HCEC 1CT (cell line): Measurements from ENCODE around the gene DHRS7.

ENCODE experiments used
- DNase-seq: peaks from one replicate; pipeline ENCODE4 v3.0.0-alpha.2; 2017

Gene DHRS7

DNA sequence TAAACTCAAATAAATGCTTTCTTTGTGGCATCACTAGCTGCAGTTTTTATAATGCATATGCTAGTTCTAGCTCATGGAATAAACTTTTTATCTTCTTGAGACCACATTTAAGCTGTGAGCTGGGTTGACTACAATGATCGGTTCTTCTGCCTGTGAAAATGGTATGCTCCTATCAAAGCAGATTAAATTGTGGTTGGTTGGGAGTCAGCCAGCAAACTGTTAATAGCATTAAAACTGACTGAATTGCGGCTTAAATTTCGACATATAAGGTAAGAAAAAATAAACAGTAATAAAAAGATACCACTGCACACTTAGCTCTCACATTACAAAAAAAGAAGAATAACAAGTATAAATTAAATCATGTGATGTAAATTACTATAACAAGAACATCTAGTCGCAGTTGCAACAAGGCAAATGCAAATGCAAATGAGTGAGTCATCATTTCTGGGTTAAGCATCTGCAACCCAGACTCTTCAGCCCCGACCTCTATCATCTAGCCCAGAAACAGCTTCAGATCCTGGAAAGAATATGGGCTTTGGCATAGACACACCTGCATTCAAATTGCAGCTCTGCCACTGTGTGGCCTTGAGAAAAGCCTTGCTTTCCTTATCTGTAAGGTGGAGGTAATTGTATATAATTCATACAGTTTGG lies 19.8 kb upstream of the DHRS7 start:
- no peak for DNase-seq

DNA sequence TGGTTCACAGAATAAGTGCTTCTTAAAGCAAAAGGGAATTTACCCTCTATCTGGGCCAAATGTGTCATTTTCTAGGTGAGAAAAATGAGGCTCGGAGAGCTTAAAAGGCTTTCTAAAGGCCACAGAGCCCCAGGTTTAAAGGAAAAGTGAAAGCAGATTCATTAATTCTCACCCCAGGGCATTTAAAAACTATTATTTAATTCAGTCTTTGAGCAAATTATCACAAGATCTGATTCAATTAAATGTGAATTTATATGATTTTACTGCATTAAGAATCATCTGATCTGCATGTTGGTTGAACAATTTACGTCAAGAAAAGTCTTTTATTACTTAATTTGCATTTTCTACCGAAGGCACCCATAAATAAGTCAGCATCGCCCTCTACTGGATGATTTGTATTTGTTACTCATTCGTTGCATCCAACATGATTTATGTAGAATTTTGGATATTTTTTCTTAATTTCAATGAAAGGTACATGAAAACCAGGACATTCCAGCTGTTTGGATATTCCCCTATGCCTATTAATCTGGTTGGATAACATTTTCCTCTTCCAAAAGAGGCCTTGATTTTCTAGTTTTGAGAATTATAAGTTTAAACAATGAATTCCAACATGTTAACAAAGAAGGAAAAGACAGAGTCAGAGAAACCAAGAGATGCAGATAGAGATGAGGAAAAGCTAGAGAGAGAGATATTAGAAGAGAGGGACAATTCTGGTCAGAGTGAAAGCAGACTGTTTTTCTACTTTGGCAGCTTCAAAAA lies 19.1 kb upstream of the DHRS7 start:
- DNase-seq: peak; percentile 70

DNA sequence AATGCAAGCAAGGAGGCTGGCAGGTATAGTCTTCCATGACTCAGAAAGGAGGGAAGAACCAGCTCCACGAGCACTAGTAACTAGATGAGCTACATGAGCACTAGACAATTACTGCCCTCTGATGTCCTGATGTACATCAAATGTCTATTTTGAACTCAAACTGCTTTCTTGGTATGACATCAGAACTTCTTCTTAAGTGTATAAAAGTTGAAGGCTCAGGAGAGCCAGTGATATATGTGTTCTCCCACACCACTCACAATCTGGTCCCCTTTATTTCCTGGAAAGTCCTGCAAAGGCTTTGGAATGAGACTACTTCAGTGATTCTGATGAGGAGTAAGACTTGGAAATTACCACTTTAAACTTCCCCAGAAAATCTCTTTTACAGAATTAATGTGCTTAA lies 18.5 kb upstream of the DHRS7 start:
- peak; percentile 28 for DNase-seq

DNA sequence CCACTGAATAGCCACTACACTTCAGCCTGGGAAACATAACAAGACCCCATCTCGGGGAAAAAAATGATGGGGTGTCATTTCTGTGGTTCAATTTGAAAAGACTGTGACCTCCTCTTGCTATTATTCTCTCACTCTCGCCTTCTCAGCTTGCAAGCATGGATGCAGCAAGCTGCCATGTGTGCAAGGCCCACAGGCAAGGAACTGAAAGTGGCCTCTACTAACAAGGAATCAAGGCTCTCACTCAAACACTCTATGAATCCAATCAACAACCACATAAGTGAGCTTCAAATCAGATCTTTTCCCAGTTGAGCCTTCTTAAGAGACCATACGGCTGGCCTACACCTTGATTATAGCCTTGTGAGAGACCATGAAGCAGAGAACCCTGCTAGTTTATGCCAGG lies 17.9 kb upstream of the DHRS7 start:
- DNase-seq: no peak

DNA sequence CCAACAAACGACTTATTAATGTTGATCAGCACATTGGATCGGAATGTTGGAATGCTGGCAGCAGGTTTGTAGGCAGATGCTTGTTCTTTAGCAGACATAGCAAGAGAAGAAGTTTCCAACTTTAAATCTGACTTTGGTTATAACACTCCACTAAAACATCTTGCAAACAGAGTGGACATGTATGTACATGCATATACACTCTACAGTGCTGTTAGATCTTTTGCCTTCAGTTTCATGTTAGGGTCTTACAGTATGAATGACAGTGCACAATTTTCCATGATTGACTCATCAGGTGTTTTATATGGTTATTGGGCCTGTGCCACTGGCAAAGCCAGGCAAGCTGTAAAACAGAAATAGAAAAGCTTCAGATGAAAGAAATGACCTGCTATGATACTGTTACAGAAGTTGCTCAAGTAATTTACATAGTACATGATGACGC lies 14.3 kb upstream of the DHRS7 start:
- peak; percentile 32 for DNase-seq

DNA sequence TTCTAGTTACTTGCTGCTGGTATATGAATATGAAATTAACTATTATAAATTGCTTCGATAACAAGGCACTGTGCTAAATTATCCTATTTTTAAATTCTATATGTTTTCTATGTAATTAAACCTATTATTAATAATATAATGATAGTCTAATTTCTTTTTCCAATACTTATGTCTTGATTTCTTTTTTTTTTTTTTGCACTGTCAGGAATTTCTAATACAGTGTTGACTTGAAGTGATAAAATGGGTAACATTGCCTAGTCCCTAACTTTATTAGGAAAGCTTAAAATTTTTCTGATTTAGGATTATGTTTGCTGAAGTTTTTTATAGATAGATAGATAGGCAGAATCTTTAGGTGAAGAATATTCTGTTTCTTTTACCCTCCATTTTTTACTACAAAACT lies 13.6 kb upstream of the DHRS7 start:
- no peak for DNase-seq

DNA sequence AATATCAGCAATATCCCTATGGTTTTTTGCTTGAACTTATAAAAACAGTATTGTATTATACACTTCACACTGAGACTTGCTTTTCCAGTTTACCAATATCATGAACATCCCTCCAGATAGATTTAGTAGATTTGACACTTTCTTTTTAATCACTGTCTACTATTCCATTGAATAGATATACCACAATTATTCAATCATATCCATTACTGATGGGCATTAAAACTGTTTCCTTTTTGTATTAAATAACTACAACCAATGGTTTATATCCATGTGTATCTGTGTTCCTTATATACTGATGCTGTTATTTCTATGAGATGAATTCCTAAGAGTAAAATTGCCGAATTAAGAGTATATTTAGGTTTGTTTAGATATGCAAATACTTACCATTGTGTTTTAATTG lies 13.0 kb upstream of the DHRS7 start:
- no peak for DNase-seq

DNA sequence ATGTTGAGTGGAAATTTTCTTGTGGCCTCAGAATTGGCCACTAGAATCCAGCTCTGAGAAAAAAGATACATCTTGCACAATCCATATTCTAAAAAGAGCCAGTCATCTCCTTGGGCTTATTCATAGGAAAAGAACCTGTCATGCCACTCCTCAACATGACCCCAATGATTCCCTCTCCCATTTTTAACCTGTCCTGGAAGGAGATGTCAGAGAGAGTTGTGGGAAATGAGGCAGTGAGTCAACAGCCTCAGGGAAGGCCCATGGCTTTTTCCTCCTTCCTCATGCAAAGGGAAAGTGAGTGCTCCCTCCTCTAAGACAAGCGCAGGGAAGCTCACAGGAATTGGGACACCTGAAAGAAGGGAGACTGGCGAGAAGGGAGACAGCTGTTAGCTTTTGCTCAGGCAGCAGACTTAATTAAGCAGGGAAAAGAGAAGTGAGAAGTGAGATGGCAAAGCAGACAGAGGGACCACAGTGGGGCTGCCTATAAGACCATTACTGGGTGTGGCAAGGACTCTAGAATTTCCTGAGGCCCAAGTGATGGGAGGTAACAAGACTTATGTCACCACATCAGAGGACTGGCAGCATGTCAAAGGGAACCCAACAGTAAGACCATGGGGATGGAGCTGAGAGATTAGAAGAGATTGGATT lies 10.2 kb upstream of the DHRS7 start:
- no peak for DNase-seq

DNA sequence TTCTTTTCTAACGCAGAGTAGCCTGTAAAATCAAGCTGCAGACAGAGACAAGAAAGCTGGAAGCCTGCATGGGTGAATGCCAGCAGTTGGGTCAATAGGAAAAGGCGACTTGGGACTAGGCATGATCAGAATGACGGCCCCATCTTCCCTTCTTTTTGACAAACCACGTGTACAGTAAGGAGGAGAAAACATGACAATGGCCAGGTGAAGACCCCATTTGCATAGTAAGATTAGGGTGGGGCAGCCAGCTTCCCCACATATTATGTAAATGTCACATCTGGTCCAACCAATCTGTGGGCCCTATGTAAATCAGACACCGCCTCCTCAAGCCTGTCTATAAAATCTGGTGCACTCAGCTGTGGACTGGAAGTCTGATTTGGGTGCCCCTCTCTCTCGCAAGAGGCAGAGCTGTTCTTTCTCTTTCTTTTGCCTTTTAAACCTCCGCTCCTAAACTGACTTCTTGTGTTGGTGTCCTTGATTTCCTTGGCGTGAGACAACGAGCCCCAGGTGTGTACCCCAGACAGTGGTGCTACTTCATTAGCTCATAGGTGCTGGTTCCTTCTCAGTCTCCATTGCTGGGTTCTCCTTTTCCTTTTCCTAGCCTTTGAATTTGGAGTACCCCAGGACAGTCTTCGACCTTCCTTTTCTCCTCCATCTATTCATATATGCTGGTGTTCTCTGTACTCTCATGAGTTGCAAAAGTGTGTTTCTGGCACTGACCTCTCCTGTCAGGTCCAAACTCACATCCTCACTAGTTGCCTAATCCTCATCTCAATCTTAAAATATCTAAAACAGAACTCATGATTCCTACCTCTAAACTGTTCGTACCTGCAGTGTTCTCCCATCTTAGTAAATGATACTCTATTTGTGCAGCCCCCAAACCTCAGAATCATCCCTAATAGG lies 9.4 kb upstream of the DHRS7 start:
- no peak for DNase-seq

DNA sequence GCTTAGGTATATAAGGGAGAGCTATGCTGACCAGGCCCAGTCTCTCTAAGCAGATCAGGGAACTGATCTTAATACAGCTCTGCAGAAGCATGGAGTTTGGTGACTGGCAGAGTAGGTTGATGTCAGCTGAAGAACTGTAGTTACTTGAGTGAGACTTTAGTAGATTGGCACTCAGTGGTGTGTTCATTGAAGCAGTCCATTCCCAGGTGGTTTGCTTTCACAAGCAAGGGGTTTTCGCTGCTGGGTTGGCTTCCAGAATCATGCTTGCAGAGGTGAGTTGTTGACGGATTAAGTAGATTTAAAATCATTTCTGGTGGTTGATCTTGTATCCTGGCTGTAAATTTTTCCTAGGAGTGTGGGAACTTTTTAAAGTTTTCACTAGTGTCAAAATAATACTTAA lies 6.5 kb upstream of the DHRS7 start:
- DNase-seq: no peak

DNA sequence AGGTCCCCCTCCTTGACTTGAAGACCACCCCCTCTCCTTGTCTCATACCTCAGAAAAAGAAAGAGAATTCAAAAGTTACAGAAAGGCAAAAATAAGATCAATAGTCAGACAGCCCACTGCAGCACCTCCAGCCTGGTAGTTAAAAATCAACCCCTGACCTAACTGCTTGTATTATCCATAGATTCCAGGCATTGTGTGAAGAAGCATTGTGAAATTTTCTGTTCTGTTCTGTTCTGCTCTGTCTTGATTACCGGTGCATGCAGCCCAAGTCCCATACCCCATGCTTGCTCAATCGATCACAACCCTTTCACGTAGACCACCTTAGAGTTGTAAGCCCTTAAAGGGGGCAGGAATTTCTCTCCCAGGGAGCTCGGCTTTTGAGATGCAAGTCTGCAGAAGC lies 5.8 kb upstream of the DHRS7 start:
- no peak for DNase-seq

DNA sequence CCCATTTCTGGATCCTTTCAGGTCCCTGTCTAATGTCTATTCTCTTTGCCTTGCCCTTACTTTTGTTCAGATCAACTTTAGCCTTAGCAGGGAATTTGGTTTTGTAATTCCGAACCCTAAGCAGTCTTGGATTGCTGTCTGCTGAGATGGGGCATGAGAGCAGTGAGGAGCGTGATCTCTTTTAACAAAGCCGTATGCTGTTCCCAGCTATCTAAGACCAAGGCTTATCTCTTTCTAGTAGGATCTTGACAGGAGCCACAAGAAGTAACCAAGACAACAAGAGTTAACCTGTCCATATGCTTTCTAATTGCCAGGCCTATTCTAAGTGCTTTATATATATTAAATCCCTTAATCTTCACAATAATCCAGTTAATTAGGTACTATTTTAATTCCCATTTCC lies 4.5 kb upstream of the DHRS7 start:
- DNase-seq: no peak

DNA sequence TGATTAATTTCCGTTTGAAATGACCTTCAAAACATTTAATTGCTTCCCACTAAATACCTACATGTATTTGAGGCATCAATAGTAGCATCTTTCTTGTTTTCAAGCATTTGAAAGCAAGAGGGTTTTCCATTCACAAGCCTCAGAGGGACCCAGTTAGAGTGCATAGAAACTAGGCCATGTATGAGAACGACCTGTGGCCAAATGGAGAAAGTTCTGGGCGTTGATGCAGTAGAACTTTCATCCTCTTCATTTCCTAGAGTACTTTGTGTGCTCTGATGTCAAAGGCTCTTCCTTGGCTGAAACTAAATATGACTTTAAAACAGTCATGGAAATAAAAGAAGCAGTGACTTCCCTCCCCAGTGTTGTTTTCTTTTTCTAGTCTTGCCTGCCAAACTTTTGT lies 944 bp upstream of the DHRS7 start:
- DNase-seq: no peak

DNA sequence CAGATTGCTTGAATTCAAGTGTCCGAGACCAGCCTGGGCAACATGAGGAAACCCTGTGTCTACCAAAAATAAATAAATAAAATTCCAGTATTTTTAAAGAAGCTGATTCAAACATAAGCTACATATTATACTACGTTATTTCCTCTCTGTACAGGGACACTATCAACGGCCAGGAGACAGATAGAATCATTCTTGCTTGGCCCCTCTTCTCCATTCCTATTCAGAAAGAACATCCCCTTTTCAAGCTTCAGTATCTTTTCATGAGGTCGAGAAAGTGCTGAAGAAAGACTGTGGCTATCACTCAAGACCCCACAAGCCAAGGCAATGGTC lies 314 bp upstream of the DHRS7 start:
- DNase-seq: no peak

DNA sequence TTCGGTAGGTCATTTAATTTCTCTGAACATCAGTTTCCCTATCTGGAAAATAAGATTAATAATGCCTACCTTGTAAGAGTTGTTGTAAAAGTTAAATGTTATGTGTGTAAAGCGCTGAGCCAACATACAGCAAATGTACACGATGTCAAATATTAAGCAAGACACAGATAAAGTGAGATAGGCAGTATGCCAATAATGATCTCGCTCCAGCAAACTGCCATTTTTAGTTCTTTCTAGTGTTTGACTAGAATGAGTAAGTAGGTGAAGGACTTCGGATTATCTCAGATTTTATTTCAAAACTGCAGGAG lies 840 bp downstream of the DHRS7 start:
- no peak for DNase-seq

DNA sequence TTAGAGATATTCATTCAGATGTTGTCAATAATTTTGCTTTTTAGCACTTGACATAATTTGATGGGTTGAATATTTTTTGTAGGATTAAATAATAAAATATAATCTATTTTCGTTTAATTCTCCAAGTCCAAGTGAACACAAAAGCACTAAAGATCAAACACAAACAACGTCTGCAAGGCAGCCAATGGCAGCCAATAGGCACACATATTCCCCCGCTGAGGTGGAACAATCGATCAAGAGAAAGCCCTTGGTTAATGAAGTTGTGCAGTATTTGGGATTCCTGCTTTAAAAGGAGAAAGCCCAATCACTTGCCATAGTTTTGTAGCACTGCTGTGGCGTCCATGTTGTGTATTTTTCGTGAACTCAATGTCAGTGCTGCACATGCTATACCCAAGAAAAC lies 1.5 kb downstream of the DHRS7 start:
- no peak for DNase-seq

DNA sequence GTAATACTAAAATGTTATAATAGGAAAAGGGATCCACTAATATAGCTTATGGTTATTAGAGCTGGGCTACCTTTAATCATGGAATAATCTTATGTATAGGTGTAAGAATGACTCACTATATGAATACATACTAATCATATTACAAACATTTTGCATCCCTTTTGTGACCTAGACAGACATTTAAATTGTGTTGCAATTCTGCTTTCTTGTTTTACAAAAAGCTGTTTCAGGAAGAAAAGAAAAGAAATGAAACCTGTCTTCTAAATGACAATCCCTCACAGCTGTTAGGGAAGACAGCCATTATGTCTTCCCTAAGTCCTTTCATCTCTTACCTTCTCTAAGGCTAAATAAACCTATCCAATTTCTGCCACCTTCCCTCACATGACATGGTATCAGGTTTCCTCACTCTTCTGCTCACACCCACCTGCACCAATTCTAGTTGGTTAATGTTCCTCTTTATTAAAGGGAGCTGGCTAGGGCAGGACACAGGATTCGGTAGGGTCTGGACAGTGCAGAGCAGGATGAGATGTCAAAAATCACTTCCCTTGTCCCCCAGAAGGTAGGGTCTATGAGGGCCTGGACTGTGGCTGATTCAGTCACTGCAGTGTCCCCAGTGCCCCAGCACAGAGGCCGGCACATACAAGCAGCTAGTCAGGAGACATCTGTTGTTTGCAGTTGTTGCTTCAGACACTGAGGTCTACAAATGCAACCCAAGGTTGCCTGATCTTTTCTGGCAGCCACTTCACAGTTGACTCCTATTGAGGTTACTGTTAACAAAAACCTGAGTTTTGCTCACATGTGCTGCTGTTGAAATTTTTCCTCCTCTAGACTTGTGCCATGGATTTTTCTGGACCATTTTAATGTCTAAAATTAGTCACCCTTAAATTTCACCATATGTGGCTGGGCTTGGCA lies 3.7 kb downstream of the DHRS7 start:
- peak; percentile 47 for DNase-seq

DNA sequence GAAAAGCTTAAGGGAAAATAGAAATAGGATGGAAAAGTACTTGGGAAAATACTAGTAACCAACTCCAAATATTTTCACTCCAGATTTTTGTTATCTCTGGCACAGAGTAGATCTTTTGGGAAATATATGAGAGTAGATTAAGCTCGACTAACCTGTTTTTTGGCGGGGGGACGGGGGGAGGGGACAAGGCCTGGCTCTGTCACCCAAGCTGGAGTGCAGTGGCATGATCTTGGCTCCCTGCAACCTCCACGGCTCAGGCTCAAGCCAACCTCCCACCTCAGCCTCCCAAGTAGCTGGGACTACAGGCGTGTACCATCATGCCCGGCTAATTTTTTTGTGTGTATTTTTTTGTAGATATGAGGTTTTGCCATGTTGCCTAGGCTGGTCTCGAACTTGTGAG lies 4.8 kb downstream of the DHRS7 start:
- DNase-seq: no peak

DNA sequence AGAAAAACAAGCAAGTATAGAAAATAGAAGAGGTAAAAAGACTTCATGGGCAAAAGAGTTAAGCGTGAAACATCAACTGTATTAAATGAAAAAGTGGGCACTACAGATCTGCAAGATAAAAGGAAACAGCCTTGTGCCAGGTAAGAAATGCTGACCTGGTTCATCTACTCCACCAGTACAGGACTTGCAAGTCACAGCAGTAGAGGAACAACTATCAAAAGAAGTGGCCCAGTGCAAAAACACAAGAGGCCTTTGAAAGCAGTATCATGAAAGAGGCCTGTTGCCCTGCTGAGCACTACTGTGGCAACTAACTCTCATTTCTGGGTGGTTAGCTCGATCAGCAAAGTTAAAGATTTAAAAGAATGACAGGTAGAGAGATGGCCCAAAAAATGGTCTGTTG lies 10.5 kb downstream of the DHRS7 start:
- no peak for DNase-seq

DNA sequence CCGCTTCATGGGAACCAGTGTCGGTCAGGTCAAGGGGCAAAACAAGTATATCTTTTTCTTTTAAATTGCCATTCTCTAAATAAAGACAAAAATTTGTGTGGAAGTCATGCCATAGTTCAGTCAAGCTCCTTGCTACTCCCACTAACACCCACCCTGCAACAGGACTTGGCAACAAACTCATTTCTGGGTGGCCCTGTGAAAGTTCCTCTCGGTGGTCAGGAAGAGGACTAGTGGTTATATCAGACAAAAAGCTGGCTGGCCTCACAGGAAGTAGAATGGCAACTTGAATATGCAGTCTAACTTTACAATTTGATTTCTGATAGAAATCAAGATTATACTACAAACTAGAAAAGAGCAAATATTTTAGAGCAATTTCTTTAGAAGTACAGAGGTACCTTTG lies 11.2 kb downstream of the DHRS7 start:
- DNase-seq: no peak

DNA sequence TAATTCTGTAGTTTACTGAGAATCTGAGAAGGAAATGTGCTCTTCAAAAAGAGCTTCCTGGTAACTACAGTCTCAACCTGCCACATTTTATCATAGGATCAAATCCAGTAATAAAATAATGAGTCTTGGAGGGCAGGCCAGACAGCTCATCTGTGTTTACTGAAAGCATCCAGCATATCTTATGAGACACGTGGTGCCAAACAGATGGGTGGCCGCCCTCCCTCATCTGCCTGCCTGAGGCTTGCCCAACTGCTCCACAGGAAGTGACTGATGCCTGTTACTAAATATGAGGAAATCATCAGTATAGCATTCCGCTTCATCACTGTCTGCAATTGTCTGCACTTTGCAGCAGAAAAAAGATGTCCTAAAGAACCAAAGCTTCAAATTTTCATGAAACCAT lies 13.5 kb downstream of the DHRS7 start:
- peak; percentile 95 for DNase-seq

DNA sequence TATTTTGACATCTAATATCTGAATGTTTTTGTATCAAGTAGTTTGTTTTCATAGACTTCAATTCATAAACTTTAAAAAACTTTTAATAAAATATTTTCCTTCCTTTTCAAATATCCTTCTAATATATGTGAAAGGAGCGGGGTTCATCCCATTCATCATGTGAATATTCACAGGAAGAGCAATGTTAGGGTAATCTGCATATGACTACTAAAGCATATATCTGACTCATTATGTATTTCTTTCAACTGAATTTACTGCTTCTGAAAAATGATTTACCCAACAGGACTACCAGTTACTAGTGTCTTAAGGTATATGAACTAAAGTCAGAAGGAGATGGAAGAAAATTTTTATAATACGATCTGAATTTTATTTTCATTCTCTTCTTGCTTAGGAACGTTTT lies 30.5 kb downstream of the DHRS7 start:
- DNase-seq: no peak

DNA sequence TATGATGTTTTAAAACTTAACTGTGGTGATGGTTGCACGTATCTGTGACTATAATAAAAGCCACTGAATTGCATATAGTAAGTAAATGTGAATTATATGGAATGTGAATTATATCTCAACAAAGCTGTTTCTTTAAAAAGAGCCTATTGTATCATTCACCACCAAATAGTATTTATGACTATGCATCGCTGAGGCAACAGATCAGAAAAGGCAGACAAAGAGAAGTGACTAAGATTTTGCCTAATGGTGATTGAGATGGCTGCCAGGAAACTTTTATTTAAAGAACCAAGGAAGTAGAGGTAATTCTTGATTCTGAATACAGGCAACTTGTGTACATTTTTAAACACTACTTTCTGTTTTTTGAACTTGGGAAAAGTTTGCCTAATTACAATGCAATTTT lies 31.7 kb downstream of the DHRS7 start:
- DNase-seq: no peak
